ENCODE data around the gene PRRT1B. TPM values are rescaled to one million over a fixed set of nuclear protein-coding genes. Genes with fewer than 3 reads are reported as not detected.
A peak's percentile ranks its signal among the peaks of the same experiment; 100 is the strongest.

The PRRT1B gene
- total RNA-seq, 4 donors from 2014 or later, result 0.94 to 3.9 TPM; not detected in 2

DNA sequence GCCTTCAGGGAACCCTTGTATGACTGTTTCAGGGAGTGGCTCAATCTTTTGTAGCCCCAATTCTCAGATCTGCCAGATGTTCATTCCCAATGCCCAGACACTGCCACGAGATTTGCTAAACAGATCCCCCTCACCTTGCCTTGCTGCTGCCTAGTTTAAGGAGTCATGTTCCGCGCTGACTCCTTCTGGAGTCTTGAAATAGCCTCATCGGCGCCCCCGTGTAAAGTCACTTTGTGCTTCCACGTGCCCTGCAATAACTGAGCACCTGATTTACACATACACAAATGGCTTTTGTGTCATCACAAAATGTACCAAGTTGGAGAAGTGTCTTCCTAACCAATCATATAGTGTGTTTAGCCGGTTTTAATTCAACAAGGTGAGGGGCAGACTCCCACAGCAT is 62.3 kb downstream of the PRRT1B start:
- Histone ChIP-seq H3K27me3 (no peaks in the 10 kb centered on the region), H3K9me3 (no peaks in the 10 kb centered on the region), H3K27ac (peak overlapping the region in 1 of 4 donors; percentile 78), H3K36me3 (peaks cover 0 to 53% (median 0%) of the 10 kb centered on the region in 3 donors), H3K4me3 (no peak overlapping the region), H3K4me1 (peaks cover 0 to 15% (median 0%) of the 10 kb centered on the region in 4 donors)
- TF ChIP-seq POLR2A (IDR thresholded peaks at IDR 0.05), result no peak
- no peak for DNase-seq

DNA sequence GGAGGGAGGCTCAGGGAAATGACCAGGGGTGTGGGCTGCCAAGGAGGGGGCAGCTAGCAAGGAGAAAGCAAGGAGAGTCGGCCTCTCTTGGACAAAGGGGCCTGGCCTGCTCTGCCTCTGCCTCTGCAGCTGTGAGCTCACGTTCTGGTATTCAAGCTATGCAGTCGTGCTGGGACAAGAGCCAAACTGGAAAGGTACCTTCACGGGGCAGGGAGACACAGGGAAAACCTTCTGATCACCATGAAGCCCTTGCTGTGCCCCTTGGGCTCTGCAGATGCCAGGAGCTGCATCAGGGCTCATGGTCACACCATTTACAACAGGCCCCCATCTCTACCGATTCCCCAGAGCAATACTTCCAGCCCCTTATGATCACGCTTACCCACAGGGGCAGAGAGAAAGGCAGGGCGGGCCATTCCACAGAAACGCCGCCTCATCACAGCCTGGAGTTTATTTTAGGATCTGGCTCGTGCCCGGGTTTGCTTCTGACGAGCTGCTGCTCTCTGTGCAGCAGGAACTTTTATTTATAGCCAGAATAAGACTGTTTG is 63.2 kb downstream of the PRRT1B start:
- Histone ChIP-seq H3K4me1 (peaks cover 0 to 15% (median 0%) of the 10 kb centered on the region in 4 donors), H3K27ac (peak overlapping the region in 3 of 4 donors; percentile 44 to 78 (median 60))

More for the DNA sequence above, 63.2 kb downstream of the PRRT1B start:
- H3K9me3 ChIP-seq, result no peaks in the 10 kb centered on the region
- no peak overlapping the region for H3K4me3 ChIP-seq
- no peaks in the 10 kb centered on the region for H3K27me3 ChIP-seq
- peaks cover 0 to 54% (median 0%) of the 10 kb centered on the region in 3 donors for H3K36me3 ChIP-seq
- TF ChIP-seq CTCF (IDR thresholded peaks at IDR 0.05) (no peak), POLR2A (IDR thresholded peaks at IDR 0.05) (no peak)
- DNase-seq, result no peak

Other genes with a start within 250 kb of the PRRT1B start
- 100 to 1,000 TPM; 109 to 174 (median 149) TPM for gene PRRC2B, start 151.4 kb upstream of the PRRT1B start, total RNA-seq
- gene POMT1, start 42.6 kb upstream of the PRRT1B start, total RNA-seq, result 10 to 100 TPM; 37.1 to 94.8 (median 46.1) TPM
- gene UCK1, start 14.3 kb upstream of the PRRT1B start, total RNA-seq, result 10 to 100 TPM; 20.6 to 37.2 (median 31.1) TPM
- 100 to 1,000 TPM in 1 of 4 donors, 10 to 100 TPM in 3; 51.7 to 182 (median 70.7) TPM for gene RAPGEF1, start 194.6 kb downstream of the PRRT1B start, total RNA-seq